Measurements from ENCODE around the gene TGFB2. TPM values are rescaled to one million over a fixed set of nuclear protein-coding genes. Genes with fewer than 3 reads are reported as not detected.

Gene TGFB2
- total RNA-seq, 1 experiment from 2014 or later = not detected

GRCh38 chr1:218472885-218473284 lies 127.7 kb downstream of the TGFB2 start:
- no peaks in the 10 kb centered on the region for H3K27me3 Mint-ChIP-seq (ENCODE audit: low read depth)
- no peaks in the 10 kb centered on the region for H3K79me2 ChIP-seq (ENCODE audit: insufficient read depth, low read length)
- no peaks in the 10 kb centered on the region for H4K20me1 ChIP-seq (ENCODE audit: control insufficient read depth, insufficient read depth, insufficient read length)
- H3K27ac ChIP-seq (ENCODE audit: insufficient read length, low read depth, low read length) = no peak overlapping the region
- H3K4me3 Mint-ChIP-seq = no peak overlapping the region
- H3K36me3 Mint-ChIP-seq (ENCODE audit: insufficient read depth in 1 of 3, low read depth in 3 of 3) = no peaks in the 10 kb centered on the region
- H2BK12ac ChIP-seq (ENCODE audit: insufficient read length, low read depth, low read length) = no peak overlapping the region
- no peak overlapping the region; a peak in 1 of 7 replicates for H3K27ac Mint-ChIP-seq
- no peak overlapping the region for H4K8ac ChIP-seq (replicated peaks; ENCODE audit: insufficient read length, low read depth, low read length)
- no peaks in the 10 kb centered on the region for H3K27me3 ChIP-seq (ENCODE audit: insufficient read depth, low read length)
- H2BK5ac ChIP-seq (ENCODE audit: insufficient read length, low read length) = no peak overlapping the region
- H3K9me3 ChIP-seq (ENCODE audit: control insufficient read depth, low read depth, low read length) = no peaks in the 10 kb centered on the region
- no peaks in the 10 kb centered on the region for H3K23me2 ChIP-seq (ENCODE audit: insufficient read length, low read depth, low read length, poor library complexity, severe bottlenecking)
- no peaks in the 10 kb centered on the region for H3K9me3 Mint-ChIP-seq
- no peak overlapping the region for H2AFZ ChIP-seq (ENCODE audit: low read length)
- WGBS (ENCODE audit: extremely low coverage, insufficient read length, low lambda C conversion rate) = no CpG with 5 or more reads among the region's 1 CpG
- no peak overlapping the region for H3T11ph ChIP-seq (ENCODE audit: low read length)
- H4K5ac ChIP-seq (ENCODE audit: insufficient read length, low read depth, low read length) = no peak overlapping the region
- no peak overlapping the region for H3K23ac ChIP-seq (ENCODE audit: insufficient read length, low read depth, low read length)
- no peak overlapping the region for H2AK5ac ChIP-seq (ENCODE audit: insufficient read length, low read length)
- peaks cover 0 to 6% of the 10 kb centered on the region in 2 experiments; a peak in 2 of 4 replicates for H3K4me1 Mint-ChIP-seq
- H2BK120ac ChIP-seq (ENCODE audit: low read depth, low read length, poor library complexity, severe bottlenecking) = no peak overlapping the region
- no peak for DNase-seq
- no peak overlapping the region for H4K91ac ChIP-seq (ENCODE audit: insufficient read length, low read depth, low read length)
- no peaks in the 10 kb centered on the region for H3K4me1 ChIP-seq (ENCODE audit: insufficient read depth, low read length)
- H3K9ac ChIP-seq (ENCODE audit: extremely low read depth, insufficient read length, low read length) = no peak overlapping the region
- H3K79me1 ChIP-seq (ENCODE audit: insufficient read depth, low read depth, low read length, poor library complexity, severe bottlenecking) = no peaks in the 10 kb centered on the region
- no peak overlapping the region for H3K18ac ChIP-seq (ENCODE audit: insufficient read length, low read depth, low read length)
- no peak overlapping the region for H3K4me2 ChIP-seq (ENCODE audit: insufficient read depth, insufficient read length, low read length)
- no peak overlapping the region for H3K56ac ChIP-seq (ENCODE audit: insufficient read length, low read depth, low read length)
- no peak overlapping the region for H3K4ac ChIP-seq (ENCODE audit: low read depth, low read length)
- H2BK20ac ChIP-seq (ENCODE audit: low read depth, low read length, poor library complexity, severe bottlenecking) = no peak overlapping the region
- H3K14ac ChIP-seq (ENCODE audit: insufficient read depth, low read length) = no peak overlapping the region
- no peak for TF ChIP-seq CTCF (conservative IDR thresholded peaks at IDR 0.05)
- H2BK15ac ChIP-seq (ENCODE audit: low read depth, low read length) = no peak overlapping the region
